Medulla oblongata (tissue), 1 donor: ENCODE results near the gene TRIM28.
"Not testable (repeated sequence)": the region's sequence is repeated elsewhere in the genome, so short reads cannot be mapped to it uniquely, and the experiment has no call there.

Experiments used
- DNase-seq: peaks from one replicate; pipeline ENCODE4 v3.0.0-alpha.2; 2015; ENCODE audit errors: extremely low spot score

Gene TRIM28

DNA sequence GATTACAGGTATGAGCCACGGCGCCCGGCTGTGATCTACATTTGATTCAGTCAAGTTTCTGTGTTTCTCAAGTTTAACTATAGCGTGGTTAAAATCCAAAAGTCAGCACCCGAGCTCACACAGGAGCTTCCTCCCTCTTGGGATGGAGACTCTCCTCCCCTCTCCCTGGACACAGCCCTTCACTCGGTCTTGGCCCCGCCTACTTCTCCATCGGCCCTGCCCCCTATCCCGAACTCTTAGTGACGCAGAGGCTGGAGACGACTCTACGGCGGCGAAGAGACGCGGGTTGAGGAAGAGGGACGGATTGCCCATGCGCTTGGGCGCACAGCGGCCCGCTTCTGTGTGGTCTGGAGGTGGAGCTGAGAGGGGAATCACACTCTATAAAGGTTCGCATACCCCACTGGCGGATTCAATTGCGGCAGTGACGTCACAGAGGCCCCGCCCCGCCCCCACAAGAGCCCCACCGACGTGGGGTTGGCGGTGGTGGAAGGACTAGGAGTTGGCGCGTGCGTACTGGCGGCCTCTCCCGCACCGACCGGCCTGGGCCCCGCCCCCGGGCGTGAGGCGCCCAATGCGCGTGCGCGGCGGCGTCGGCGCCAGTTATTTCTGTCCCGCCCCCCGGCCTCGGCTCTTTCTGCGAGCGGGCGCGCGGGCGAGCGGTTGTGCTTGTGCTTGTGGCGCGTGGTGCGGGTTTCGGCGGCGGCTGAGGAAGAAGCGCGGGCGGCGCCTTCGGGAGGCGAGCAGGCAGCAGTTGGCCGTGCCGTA, at the start of gene TRIM28:
TRIM28 (plus strand) TSS at position 239 of the 765 bp plus-strand sequence. CDS start 694 bp downstream, outside the sequence.
- peak; percentile 98 for DNase-seq

DNA sequence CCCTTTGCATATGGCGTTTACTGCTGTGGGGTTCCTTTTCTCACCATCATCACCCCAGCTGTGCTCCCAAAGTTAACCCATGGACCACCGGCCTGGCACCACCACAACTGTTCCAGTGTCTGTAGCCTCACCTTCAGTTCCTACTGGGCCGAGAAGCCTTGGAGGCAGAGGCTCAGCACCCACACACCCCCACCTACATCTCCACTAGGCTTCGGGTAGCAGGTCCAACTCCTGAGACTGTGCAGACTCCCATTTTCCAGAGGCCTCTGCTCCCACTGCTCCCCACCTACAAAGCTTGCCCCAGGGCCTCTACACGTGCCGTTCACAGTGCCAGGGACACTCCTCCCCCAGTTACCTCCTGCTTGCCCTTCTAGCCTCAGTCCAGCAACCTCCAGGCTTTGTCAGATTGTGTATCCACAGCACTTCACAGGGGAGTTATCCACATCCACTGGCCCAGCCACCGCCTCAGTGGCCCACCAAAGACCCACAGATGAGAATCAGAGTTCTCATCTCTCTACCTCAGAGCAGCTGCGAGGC, 46.2 kb upstream of the TRIM28 start:
- no peak for DNase-seq

DNA sequence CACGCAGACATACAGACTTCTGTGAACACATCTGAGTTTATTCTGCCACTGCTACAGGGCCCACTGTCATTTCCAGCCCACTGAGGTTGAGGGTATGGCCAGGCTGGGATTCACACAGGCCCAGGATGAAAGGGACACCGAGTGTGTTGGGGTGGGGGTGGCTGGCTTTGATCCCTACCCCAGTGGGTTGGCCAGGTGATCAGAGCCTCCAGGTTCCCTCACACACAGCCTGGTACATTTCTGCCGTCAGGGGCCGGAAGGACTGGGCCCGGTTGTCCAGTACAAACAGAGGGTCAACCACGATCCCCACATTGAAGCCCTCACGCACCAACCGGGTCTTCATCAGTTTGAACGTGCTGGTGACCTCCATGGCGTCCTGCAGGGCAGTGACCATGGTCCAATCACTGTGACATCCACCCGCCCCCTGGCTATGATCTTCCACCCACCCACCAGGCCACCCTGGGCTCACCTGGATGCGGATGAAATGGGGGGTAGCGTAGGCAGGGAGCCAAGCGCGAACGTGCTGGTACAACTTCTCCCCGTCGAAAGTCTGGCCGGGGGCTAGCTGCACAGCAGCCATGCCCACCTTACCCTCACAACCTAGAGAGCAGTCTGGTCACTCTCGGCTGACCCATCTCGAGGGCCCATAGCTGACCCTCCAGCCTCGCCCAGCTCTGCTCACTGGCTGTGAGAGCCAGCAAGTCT, 45.4 kb upstream of the TRIM28 start:
- no peak for DNase-seq

DNA sequence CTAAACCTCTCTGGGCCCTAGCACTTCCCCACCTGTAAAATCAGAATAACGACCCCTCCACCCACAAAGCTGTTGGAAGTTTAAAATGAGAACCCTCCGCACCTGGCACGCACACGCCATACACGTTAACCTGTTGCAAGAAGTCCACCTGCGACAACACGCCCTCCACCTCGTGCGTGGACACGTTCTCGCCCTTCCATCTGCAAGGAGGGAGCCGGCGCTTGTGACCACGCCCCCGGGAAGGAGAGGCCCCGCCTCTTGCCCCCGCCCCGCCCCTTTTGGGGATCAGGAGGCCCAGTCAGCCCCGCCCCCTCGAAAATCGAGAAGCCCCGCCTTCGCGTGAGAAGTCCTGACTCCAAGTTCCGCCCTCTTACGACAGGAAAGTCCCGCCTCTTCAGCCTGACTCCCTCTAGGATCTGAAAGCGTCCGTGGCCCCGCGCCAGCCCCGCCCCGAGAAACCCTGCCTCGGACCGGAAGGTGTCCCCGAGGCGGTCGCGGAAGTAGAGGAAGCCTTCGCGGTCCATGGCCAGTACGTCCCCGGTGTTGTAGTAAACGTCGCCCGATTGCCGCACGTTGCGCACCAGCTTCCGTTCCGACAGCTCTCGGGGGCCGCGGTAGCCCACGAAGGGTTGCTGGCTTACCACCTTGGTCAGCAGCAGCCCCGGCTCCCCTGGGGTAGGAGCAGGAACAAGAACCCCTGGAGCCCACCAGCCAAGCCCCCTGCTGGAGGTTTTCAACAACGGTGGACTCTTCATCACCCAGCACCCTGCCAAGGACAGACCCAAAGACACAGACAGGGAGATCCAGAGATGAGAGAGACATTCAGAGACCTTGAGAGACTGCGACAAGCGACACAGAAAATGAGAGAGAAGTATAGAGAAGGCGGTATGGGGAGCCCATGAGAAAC, 44.6 kb upstream of the TRIM28 start:
- peak; percentile 99 for DNase-seq

DNA sequence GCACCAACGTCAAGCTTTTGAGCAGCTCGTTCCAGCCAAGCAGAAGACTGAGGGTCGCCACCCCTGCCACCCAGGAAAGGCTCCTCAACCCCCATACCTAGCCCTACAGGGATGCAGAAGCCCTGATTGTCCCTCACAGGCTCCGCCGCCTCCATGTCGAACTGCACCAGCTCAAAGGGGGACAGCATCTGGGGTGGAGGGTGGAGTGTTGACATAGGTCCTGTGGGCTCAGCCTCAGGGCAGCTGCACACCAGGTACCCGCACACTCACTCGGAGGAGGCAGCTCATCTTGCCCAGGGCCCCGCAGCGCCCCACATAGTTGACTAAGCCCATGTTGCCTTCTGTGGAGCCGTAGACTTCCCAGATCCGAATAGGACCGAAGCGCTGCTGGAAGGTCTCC, 43.6 kb upstream of the TRIM28 start:
- no peak for DNase-seq

DNA sequence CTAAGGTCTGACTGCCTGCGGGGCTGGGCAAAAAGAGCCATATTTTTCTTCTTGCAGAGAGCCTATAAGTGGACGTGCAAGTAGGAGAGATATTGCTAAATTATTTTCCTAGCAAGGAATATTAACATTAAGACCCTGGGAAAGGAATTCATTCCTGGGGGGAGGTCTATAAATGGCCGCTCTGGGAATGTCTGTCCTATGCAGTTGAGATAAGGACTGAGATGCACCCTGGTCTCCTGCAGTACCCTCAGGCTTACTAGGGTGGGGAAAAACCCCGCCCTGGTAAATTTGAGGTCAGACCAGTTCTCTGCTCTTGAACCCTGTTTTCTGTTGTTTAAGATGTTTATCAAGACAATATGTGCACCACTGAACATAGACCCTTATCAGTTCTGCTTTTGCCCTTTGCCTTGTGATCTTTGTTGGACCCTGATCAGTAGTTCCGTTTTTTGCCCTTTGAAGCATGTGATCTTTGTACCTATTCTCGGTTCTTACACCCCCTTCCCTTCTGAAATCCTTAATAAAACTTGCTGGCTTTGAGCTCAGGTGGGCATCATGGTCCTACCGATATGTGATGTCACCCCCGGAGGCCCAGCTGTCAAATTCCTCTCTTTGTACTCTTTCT, 36.2 kb upstream of the TRIM28 start:
- not testable (repeated sequence) for DNase-seq

DNA sequence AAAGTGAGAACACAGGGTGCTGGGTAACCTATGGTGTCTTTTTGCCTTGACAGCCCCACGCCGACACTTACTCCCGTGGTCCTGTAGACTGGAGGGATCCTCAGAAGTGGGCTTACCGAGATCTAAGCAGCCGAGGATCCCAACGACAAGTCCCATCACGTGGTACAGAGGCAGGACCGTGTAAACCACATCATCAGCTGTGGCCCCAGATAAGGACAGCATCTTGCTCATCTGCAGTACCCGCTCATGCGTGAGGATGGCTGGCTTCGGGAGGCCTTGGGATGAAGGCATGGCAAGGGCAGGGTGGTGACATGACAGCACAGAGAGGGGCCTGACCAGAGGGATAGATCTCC, 34.2 kb upstream of the TRIM28 start:
- DNase-seq: no peak

DNA sequence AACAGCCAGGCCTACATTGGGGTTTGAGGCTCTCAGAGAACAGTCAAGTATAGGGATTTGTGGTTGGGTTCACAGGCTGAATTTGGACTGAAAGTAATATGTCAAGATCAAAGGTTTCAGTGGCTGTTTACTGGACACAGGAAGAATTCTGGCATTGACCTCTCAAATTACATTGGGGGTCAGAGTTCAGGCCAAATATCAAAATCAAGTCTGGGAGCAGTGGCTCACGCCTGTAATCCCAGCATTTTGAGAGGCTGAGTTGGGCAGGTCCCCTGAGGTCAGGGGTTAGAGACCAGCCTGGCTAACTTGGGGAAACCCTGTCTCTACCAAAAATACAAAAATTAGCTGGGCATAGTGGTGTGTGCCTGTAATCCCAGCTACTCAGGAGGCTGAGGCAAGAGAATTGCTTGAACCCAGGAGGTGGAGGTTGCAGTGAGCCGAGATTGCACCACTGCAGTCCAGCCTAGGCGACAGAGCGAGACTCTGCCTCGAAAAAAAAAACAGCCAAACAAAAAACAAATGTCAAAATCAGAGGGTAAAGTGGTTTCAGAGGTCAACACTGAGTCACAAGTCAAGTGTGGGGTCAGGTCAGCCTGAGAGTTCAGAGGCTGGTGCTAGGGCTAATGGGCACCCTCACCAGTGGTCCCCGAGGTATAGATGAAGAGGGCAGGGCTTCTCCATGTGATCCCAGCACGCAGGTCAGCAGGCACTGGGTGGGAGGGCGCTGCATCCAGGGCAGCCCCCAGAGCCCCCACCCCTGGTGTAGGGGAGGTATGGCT, 33.6 kb upstream of the TRIM28 start:
- no peak for DNase-seq

DNA sequence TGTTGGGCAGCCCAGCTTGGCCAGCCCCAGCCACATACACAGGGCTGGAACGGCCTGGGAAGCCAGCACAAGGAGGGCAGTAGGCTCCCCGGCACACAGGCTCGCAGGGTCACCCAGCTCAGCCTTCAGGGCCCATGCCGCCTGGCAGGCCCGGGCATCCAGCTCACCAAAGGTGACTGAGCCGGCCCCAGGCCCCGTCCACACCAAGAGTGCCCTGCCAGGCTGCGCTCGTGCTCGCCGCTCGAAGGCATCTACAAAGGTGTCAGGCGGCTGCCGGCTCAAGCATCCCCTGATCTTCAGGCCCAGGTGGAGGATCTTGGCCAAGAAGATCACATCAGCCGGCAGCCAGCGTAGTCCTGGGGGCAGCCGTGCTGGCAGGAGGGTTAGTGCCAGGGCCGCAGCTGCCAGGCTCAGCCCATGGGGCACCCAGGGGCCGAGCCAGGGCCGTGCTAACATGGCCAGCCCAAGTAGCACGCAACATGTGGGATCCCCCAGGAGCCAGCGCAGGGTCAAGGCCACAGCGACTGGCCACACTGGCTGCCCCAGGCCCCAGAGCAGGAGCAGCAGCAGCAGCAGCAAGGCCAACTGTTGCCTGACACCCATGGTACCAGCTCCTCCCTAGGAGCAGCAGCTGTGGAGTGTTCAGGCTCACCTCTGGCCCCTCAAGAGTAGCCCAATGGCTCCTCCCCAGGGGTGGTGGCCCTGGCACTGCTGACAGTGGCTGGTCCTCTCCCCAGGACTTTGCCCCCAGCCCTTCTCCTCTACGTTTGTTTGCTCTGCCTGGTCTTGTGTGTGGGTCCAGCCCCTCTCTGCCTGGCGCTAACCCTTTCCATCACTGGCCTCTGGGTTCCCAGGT, 32.3 kb upstream of the TRIM28 start, which contains the start of gene SLC27A5:
SLC27A5 (minus strand) TSS at position 640 of the 856 bp plus-strand sequence; CDS start at position 603, 37 bp downstream.
- DNase-seq: no peak

DNA sequence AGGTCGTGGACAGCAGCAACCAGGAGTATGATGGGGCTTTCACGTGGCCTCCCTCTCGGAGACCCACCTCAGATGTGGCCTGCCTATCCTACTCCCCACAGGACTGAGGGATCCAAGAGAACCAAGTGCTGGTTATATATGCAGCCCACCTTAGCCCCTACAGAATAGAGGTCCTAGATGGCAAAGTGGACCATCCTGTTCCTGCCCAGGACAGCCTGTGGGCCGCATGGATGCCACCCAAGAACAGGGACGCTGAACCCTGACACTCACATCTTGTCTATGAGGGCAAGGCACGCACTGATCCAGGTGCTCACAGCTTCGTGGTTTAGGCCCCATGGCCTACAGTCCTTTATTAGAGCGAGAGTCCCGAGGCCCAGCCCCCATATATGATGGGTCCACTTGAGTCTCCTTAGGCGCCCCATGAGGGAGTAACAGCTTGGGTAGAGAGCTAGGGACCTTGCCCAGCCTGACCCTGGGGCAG, 30.6 kb upstream of the TRIM28 start:
- no peak for DNase-seq

DNA sequence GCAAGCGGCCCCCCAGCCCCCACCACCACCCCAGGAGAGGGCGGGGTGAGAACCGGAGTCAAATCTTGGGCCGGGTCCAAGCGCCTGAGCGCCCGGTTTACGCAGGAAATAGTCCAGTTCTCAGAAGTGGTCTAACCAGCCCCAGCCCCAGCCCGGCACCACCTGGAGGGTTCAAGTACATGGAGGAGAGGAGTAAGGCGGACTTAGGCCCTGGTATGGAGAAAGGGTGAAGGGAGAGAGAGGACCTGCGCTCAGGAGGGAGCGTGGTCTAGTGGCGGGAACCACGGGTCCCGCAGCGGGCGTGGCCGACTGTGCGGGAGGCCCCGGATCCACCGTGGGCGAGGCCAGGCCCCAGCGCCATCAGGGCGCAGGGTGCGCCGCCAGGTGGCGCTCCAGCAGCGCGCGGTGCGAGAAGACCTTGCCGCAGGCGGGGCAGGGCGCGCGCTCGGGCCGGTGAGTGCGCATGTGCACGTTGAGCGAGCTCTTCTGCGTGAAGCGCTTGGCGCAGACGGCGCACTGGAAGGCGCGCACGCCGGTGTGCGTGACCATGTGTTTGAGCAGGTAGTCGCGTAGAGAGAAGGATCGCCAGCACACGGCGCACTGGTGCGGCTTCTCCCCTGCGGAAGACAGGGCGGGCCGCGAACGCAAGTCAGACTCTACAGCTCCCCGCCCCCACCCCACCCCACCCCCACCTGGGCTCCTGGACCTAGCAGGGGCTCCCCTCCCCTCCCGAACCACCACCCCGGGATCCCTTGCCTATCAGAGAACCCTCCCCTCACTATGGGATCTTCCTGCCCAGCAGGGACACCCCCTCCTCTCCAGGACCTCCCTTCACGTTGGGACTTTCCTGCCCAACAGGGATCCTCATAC, 29.9 kb upstream of the TRIM28 start:
- DNase-seq: peak; percentile 77

DNA sequence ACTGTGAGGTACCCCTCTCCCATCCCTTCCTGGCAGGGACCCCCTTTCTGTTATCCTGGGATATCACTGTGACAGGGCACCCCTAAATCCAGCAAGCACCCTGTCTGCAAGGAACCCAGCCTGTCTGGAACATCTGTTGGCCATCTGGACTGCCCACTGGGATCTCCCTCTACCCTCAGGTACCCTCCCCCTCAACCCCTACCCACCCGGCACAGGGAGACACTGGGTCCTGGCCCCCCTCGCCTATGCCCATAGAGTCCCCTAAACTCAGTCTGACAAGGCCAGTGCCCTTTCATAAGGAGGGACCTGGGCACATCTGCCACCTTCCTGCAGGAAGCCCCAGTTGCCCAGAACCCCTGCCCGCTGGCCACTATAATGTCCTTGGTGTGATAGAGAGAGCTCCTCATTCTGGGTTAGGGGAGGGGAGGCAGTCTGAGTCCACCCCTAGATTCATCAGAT, 29.3 kb upstream of the TRIM28 start:
- DNase-seq: no peak

DNA sequence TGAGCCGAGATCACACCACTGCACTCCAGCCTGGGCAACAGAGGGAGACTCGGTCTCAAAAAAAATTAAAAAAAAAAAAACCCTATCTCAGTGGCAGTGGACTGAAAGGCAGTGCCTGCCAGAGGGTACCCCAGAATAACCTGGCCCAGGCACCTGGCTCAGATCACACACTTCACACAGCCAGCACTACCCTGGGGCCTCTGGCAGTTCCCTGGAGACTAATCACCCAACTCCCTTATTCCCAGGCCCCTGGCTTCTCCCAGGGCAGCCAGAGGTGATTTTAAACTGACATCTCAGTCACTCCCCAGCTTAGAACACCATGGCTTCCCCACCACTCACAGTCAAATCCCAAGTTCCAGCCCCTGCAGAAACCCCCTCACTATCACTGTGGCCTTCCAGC, 28.6 kb upstream of the TRIM28 start:
- DNase-seq: no peak

DNA sequence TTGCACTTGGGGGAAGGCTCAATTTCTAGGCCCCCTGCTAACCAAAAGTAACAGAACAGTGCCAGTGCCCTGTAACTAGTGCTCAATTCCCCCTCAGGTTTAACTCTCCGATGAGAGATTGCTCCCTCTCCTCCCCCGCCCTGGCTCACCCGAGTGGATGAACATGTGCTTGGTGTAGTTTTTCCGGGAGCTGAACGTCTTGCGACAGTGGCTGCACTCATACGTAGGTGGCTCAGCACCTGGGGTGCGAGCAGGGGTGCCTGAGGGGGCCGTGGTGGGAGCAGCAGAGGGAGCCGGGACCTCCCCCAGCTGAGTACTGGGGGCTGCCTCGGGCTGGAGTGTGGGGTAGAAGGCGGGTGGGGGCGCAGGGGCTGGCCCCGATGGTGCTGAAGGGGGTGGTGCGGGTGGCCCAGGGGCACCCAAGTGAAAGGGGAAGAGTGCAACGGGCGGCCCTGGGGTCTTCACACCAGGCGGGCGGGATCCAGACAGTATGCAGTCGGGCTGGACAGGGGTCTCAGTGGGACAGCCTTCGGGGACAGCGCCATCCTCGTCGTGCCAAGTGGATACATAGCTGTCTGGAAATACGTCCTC, 27.5 kb upstream of the TRIM28 start:
- no peak for DNase-seq

DNA sequence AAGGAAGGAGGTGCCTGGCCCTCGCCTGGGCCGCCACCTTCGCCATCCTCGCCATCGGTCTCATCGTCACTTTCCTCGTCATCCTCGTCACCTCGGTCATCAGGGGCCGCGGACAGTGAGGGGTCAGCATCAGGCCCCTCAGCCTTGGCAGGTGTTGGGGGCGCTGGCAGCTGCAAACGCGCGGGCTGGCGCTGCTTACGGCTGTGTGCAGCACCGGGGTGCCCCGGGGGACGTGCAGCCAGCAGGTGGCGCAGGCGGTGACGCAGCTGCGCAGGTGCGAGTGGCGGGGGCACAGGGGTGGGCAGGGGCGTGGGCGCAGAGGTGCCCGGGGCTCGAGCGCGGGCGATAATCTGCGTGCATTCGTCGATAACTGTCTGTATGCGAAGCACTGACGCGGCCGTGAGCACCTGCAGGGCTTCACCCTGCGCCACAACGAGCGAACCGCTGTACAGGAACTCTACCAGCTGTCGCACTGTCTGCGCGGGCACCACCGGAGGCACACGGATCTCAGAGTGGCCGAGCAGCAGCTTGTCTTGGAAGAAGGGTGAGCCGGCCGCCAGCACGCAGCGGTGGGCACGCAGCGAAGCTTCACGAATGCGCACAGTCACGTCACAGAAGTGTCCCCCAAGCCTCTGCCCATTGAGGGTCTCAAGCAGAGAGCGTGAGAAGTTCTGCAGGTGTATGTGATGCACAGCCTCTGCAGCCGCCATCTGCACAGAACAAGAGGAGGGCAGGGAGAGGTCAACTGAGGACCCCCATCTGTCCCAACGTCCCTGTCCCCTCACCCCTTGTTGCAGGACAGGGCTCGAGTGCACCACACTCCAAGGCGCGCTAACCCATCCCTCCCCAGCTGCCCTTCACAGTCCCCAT, 26.7 kb upstream of the TRIM28 start:
- DNase-seq: no peak

DNA sequence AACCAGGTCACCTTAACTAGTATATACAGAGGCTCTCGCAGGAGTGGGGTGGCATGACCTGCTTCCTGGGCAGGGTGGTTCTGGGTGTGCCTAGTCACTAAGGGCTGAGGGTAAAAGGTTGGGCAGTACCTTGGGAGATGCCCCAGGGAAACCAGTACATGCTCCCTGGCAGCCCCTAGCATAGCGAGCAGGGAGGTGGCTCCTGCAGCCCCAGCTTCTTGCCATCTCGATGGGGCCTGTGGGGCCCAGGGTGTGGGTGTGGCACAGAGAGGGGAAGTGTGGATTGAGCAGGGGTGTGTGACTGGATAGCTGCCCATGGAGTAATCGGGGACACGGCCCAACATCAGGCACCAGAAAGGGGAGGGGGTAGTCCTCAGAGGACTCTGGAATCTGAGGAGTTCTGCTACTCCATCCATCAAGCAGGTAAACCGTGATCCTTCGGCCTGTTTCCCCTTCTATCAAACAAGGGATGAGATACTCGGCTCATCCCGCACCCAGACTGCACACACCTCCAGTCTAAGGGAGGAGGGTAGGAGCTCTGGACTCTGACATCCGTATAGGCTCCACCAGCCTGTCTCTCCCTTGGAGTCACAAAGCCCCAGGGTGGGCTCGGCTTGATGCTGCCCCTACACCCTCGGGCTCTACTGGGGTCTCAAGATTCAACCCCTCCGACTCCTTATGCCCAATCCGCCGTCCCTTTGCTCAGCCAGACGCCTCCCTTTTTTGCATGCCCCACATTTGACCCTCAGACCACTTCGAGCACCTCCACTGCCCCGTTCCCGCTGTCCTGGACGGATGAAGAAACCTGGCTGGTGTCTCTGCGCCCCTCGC, 25.4 kb upstream of the TRIM28 start:
- DNase-seq: no peak
